DMS114 treated with DMSO at 0.1 percent for 48 hours (cell line): Measurements from ENCODE around the gene TXNRD1.
"Not testable (repeated sequence)": the region's sequence is repeated elsewhere in the genome, so short reads cannot be mapped to it uniquely, and the experiment has no call there.

Source experiments
- DNase-seq: peaks from one replicate; lab custom pipeline; 2025; ENCODE audit not compliant: unreplicated experiment; lab: John Stamatoyannopoulos, UW

TXNRD1 gene

GRCh38 chr12:104215638-104216297 lies at the start of gene TXNRD1:
Gene TXNRD1 (plus strand): TSS chr12:104215779. CDS start chr12:104215803, 24 bp downstream.
- DNase-seq, result peak; percentile 74

DNA sequence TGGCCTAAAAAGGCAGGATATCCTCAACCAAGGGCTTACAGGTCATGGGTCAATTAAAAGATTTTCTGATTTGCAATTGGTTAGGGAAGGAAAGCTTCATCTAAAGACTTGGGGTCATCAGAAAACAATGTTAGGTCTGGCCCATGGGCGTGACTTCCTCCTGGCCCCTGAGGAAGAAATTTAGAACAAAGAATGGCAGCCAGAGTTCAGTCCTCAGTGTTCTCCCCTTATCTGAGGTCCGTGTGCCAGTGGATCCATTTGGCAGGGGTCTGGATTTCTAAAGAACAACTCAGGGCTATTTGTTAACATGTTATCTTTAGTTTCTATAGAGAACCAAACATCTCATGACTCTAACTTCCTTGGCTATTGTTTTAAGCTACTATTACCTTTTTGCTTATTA lies 49.8 kb upstream of the TXNRD1 start:
- no peak for DNase-seq

DNA sequence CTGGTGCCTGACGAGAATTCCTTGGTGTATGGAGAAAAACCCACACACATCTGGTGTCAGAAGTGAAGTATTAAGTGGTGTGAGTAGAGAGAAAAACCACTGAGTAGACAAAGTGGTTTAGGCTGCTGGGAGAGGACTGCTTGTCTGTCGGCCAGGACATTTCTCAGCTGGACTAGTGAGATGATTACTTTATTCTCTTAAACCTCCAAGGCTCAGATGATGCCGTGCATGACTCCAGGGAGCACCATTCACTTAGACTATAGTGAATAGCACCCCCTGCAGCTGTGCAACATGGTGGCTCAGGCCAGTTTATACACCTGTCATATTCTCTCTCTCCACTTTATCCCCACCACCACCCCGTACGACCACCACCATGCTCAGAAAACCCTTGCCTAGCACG lies 49.1 kb upstream of the TXNRD1 start:
- DNase-seq, result no peak

- DNase-seq, result no peak
Measured at GRCh38 chr12:104167519-104168458, 47.8 kb upstream of the TXNRD1 start.

- no peak for DNase-seq
Measured at GRCh38 chr12:104168596-104168995, 47.0 kb upstream of the TXNRD1 start.

DNA sequence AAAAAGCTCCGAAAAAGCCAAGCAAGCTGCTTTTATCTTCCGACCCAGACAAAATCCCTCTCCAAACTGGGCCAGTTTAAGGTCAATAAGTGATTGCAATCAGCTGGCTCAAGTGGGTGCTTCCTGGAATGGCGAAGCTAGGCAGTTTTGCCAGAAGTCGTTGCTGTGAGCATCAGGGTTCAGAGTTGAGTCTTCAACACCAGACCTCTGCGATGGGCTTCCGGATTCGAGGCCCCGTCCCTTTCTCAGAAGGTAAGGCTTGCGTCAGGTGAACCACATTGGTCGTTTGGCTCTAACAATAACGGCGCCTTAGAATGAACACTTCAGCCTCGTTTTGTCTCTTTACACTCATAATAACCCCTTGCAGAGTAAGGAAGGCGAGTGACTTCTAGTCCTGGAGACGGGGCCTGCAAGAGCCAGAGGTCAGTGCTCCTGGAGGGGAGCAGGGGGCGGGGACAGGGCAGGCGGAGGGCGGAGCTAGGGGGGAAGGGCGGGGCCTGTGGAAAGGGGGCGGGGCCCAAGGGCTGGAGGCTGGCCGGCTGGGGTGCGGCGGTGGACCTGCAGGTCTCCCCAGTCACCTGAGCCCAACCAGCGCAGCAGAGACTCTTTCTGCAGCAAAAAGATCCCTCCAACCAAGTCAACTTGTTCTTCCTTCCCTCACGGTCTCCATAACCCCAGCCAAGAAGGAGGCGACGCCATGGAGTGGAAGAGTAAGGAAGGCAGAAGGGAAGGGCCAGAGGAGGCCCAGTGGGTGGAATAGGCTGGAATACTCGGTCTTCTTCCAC lies 43.6 kb upstream of the TXNRD1 start:
- DNase-seq, result no peak

- no peak for DNase-seq
Measured at GRCh38 chr12:104172570-104172947, 43.0 kb upstream of the TXNRD1 start.

GRCh38 chr12:104173804-104174203 lies 41.8 kb upstream of the TXNRD1 start:
- DNase-seq, result not testable (repeated sequence)

DNA sequence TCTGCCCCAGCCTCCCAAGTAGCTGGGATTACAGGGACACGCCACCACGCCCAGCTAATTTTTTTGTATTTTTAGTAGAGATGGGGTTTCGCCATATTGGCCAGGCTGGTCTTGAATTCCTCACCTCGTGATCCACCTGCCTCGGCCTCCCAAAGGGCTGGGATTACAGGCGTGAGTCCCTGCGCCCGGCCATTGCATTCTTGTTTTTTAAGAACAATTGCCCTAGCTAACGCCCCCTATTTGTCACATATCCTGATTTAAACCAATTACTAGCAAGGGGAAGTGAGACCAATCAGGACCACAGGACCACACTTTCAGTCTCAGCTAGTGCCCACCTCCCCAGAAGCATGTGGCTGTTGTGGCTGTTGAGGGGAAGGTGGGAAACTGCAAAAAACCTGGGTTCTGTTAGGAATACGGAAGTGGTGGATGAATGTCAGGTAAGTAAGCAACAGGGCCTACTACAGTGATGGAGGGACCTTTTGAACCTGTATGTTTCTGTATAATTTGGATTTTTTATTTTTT lies 39.8 kb upstream of the TXNRD1 start:
- DNase-seq, result no peak

GRCh38 chr12:104177336-104177662 lies 38.3 kb upstream of the TXNRD1 start:
- DNase-seq, result no peak

- DNase-seq, result no peak
Measured at GRCh38 chr12:104177663-104178501, 37.7 kb upstream of the TXNRD1 start.

DNA sequence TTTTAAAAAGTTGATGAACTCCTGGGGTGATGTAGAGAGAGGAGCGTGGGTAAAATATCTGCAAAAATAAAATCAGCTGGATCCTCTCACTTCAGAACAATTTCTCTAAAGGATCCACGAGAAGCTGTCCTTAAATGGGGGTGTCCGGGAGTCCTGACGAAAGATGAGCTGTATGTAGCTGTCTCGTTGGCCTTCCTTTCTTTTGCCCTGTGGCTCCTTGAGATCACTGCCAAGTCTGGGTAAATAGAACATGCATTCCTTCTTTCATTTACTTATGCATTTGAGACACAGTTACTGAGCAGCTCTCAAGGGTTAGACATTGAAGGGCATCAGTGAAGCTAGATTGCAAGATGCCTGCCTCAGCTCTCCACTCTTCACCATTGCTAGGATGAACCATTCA lies 35.2 kb upstream of the TXNRD1 start:
- DNase-seq, result no peak

DNA sequence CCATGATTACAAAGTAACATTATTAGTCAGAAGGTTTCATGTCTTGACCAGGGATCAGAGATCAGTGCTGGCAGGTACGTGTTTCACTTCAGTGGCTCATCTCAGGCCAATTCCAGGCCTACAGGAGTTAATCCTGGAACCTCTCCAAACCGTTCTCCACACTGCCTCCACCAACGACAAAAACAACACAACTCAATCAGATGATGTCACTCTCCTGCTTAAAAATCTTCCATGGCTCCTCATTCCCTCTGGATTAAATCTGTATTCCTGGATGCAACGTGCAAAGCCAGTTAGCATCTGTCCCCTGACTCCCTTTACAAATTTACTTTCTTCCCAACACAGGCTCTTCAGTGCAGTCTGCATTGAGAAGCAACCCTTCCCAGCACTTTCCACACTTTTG lies 34.3 kb upstream of the TXNRD1 start:
- DNase-seq, result no peak

GRCh38 chr12:104182144-104182543 lies 33.4 kb upstream of the TXNRD1 start:
- no peak for DNase-seq

DNA sequence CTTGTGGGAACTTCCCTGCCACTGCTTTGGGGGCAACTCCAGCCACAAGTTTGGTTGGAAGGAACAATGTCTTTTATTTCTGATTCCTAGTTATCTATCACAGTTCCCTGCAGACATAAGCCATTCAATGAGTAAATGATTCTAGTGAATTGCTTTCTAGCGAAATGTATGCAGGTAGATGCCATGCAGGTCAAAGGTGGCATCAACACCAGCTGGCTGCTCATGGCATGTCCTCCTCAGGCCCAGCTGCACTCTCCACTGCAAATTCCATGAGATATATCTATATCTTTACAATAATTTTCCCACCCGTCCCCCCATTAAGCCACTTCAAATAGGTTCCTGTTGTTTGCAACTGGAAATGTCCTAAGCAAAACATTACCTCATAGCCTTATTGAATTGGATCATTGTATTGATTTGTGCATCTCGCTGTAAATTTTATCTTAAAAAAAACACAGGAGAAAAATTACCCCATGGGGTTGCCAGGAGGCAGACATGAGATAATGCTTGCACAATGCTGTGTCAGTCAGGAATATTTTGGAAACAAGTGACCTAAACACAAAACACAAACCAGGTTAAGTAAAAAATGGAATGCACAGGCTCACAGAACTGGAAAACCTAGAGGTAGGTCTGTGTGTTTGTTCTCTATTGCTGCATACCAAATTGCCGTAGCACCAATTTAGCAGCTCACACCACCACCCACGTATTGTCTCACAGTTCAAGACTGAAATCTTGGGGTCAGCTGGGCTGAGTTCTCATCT lies 32.8 kb upstream of the TXNRD1 start:
- no peak for DNase-seq

DNA sequence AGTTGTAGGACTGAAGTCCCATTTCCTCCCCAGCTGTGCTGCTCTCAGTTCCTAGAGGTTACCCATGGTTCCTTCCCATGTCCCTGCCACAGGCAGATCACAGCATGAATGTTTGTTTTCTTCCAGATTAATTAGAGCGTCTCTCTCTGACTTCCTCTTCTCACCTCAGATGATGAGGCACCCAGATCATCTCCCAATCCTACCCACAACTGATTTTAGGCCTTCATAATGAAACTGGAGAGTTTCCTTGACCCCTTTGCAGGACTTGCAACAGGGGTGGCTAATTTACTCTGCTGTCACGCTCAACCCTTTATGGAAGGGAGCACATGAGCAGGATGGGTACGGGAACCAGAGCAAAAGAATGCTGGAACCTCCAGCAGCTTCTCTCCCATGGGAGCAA lies 32.1 kb upstream of the TXNRD1 start:
- no peak for DNase-seq

DNA sequence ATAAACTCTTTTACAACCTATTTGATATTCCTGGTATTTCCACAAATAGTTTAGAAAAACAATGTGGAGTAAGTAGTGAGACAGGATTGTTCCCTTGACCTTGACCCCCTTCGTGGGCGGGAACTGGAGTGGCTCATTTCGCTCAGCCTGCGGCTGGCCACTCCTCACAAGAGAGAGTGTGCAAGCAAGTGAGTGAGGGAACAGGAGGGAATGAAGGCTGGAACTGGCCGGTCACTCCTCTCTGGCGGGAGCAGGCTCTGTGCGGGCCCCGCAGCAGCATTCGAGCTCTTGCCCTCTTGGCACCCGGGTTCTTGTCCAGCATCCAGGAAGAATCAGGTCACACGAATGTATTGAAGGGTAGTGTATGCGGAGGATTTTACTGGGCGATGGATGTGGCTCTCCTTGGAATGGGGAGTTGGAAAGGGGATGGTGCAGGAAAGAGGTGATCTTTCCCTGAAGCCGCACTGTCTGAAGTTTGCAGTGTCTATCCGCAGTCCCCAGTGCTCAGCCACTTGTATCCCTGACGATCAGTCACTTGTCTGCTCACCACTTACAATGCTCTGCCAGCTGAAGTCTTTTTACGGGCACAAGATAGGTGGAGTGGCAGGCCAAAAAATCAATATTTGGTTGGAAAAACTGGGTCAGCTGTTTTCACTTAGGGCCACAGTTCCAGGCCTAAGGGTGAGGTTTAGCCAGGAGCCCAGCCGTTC lies 28.0 kb upstream of the TXNRD1 start:
- no peak for DNase-seq

DNA sequence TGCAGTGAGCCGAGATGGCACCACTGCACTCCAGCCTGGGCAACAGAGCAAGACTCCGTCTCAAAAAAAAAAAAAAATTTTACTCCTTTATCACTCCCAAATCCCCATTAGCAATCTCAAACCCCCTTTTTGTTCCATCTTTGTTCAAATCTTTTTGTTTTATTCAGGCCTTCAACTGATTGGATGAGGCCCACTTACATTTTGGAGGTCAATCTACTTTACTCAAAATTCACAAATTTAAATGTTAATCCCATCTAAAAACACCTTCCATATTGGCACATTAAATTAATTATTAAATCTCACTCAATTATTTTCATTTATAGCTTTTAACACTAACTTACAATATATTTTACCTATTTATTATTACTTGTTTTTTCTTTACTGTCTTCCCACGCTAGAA lies 27.0 kb upstream of the TXNRD1 start:
- no peak for DNase-seq

GRCh38 chr12:104189915-104190555 lies 25.5 kb upstream of the TXNRD1 start:
- no peak for DNase-seq
